Neural progenitor cell (in vitro differentiated cells): ENCODE measurements around the gene WNT8B. TPM values are rescaled to one million over a fixed set of nuclear protein-coding genes. Genes with fewer than 3 reads are reported as not detected.

Source experiments
- DNase-seq: peaks from one replicate; pipeline ENCODE4 v3.0.0-alpha.2; 2016; ENCODE audit warnings: low spot score
- H2AFZ ChIP-seq: fragments of 200-600 bp; sonication (generic); replicated peaks from 2 replicates; pipeline ENCODE4 v1.6.1; 2016; ENCODE audit warnings: antibody characterized with exemption
- H3F3A ChIP-seq: fragments of 200-600 bp; sonication (generic); 2 replicates; pipeline ENCODE4 v1.6.1; 2016; ENCODE audit warnings: antibody characterized with exemption, low read depth
- H3K27ac ChIP-seq: fragments of 200-600 bp; sonication (generic); 2 replicates; pipeline ENCODE4 v1.5.1; 2016; ENCODE audit warnings: mild to moderate bottlenecking
- H3K27me3 ChIP-seq: fragments of 200-600 bp; sonication (generic); 2 replicates; pipeline ENCODE4 v1.6.1; 2016; ENCODE audit warnings: mild to moderate bottlenecking, moderate library complexity
- H3K36me3 ChIP-seq: fragments of 200-600 bp; sonication (generic); 2 replicates; pipeline ENCODE4 v1.5.1; 2016
- H3K4me1 ChIP-seq: fragments of 200-600 bp; sonication (generic); 2 replicates; pipeline ENCODE4 v1.6.1; 2016; ENCODE audit warnings: mixed run types
- H3K4me2 ChIP-seq: fragments of 200-600 bp; sonication (generic); 2 replicates; pipeline ENCODE4 v1.6.1; 2016
- H3K4me3 ChIP-seq: fragments of 200-600 bp; sonication (generic); 2 replicates; pipeline ENCODE4 v1.5.1; 2016
- H3K79me2 ChIP-seq: fragments of 200-600 bp; sonication (generic); 2 replicates; pipeline ENCODE4 v1.6.1; 2016; ENCODE audit warnings: low read depth
- H3K9ac ChIP-seq: fragments of 200-600 bp; sonication (generic); 2 replicates; pipeline ENCODE4 v1.6.1; 2016
- H3K9me3 ChIP-seq: fragments of 200-600 bp; sonication (generic); 2 replicates; pipeline ENCODE4 v1.5.1; 2016; ENCODE audit warnings: low read depth
- H4K20me1 ChIP-seq: fragments of 200-600 bp; sonication (generic); 2 replicates; pipeline ENCODE4 v1.6.1; 2016; ENCODE audit warnings: low read depth
- H3K27ac Mint-ChIP-seq: 3 replicates; pipeline ENCODE4 v1.8.0; 2021; ENCODE audit warnings: mixed read lengths
- H3K27me3 Mint-ChIP-seq: 2 replicates; pipeline ENCODE4 v1.8.0; 2022; ENCODE audit warnings: low read depth, mild to moderate bottlenecking, inconsistent platforms, moderate library complexity, mixed read lengths; ENCODE audit not compliant: insufficient read depth
- H3K36me3 Mint-ChIP-seq: 3 replicates; pipeline ENCODE4 v1.8.0; 2021; ENCODE audit warnings: mixed read lengths
- H3K4me1 Mint-ChIP-seq: 3 replicates; pipeline ENCODE4 v1.8.0; 2021; ENCODE audit warnings: mixed read lengths
- H3K4me3 Mint-ChIP-seq: 3 replicates; pipeline ENCODE4 v1.8.0; 2021; ENCODE audit warnings: mild to moderate bottlenecking, moderate library complexity, mixed read lengths
- H3K9me3 Mint-ChIP-seq: 3 replicates; pipeline ENCODE4 v1.8.0; 2020; ENCODE audit warnings: mixed read lengths
- CTCF ChIP-seq: fragments of 200-600 bp; sonication (generic); IDR thresholded peaks from 2 replicates; pipeline ENCODE4 v1.5.1; 2017; ENCODE audit warnings: antibody characterized with exemption, mild to moderate bottlenecking
- EZH2 ChIP-seq: fragments of 200-600 bp; sonication (generic); IDR thresholded peaks from 2 replicates; pipeline ENCODE4 v1.6.1; 2017; ENCODE audit warnings: antibody characterized with exemption, mild to moderate bottlenecking, moderate library complexity
- EZH2phosphoT487 ChIP-seq: fragments of 200-600 bp; sonication (generic); IDR thresholded peaks from 2 replicates; pipeline ENCODE4 v1.6.1; 2017; ENCODE audit warnings: antibody characterized with exemption
- total RNA-seq: library from RNA; depleted of rRNA; stranded (reverse); fragments of >200 nt; gene quantifications from 2 replicates; pipeline ENCODE4 v1.2.3, GENCODE V29; 2015; ENCODE audit warnings: low replicate concordance

The WNT8B gene
- total RNA-seq, 1 donor from 2014 or later, result 5.8 TPM

DNA sequence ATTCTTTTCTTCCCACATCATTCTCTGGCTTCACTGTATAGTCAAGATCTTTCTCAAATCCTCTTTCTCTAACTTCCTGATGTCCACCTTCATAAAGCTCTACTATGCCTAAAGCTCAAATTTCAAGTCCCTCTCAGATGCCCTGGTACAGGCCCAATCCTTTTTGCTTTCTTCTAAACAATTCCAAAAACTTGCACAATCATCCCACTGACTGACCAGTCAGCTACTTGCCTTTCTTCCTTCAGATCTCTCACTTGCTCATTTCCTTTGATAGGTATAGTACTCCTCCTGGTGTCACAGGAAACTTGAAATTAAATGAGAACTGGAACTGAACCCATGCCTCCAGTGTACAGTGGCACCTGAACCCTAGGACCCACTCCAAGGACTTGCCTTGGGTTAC lies 38.6 kb downstream of the WNT8B start:
- peaks cover 47% of the 10 kb centered on the region for H3K36me3 Mint-ChIP-seq
- Histone ChIP-seq H2AFZ (no peak overlapping the region), H3K4me2 (no peak overlapping the region), H4K20me1 (no peaks in the 10 kb centered on the region), H3K9ac (no peak overlapping the region), H3K27me3 (peaks cover 24% of the 10 kb centered on the region), H3F3A (peaks cover 19% of the 10 kb centered on the region), H3K36me3 (no peaks in the 10 kb centered on the region), H3K4me3 (no peak overlapping the region), H3K9me3 (no peaks in the 10 kb centered on the region), H3K4me1 (peaks cover 34% of the 10 kb centered on the region), H3K79me2 (no peaks in the 10 kb centered on the region), H3K27ac (no peak overlapping the region)
- TF ChIP-seq CTCF (no peak), EZH2phosphoT487 (no peak), EZH2 (no peak)
- no peak for DNase-seq
- H3K4me3 Mint-ChIP-seq, result no peak overlapping the region
- peak overlapping the region; percentile 1 for H3K27ac Mint-ChIP-seq
- H3K27me3 Mint-ChIP-seq, result peaks cover 3% of the 10 kb centered on the region
- peaks cover 58% of the 10 kb centered on the region for H3K4me1 Mint-ChIP-seq
- H3K9me3 Mint-ChIP-seq, result peaks cover 2% of the 10 kb centered on the region

DNA sequence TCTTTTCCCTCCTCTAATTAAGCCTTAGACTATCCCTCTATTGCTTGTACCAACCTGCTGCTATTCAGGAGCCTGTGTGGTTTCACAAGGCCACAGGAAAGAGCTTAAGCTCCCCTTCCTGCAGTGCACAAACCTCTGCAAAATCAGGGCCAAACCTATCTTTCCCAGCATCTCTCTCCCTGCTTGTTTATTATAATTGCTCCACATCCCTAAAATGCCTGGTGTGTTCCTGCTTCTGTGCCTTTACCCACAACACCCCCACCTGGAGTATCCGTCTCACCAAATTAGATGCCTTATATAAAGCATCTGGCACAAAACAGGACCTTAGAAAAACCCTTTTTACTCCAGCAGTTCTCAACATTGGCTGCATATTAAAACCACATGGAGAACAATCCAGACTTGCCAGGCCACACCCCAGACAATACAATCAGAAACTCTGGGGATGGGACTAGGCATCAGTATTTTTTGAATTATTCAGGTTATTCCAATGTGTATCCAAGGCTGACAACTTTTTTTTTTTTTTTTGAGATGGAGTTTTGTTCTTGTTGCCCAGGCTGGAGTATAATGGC lies 40.2 kb downstream of the WNT8B start:
- H3K27ac Mint-ChIP-seq, result peak overlapping the region; percentile 39
- peaks cover 4% of the 10 kb centered on the region for H3K27me3 Mint-ChIP-seq
- H3K79me2 ChIP-seq, result no peaks in the 10 kb centered on the region
- H3K36me3 ChIP-seq, result no peaks in the 10 kb centered on the region
- no peaks in the 10 kb centered on the region for H3K9me3 ChIP-seq
- no peak overlapping the region for H3K27ac ChIP-seq
- H3F3A ChIP-seq, result peaks cover 19% of the 10 kb centered on the region
- peak overlapping the region; percentile 5 for H3K4me3 Mint-ChIP-seq
- DNase-seq, result peak; percentile 28
- no peaks in the 10 kb centered on the region for H3K9me3 Mint-ChIP-seq
- peak overlapping the region; percentile 43 for H3K4me2 ChIP-seq
- TF ChIP-seq EZH2phosphoT487 (no peak), CTCF (no peak), EZH2 (no peak)
- peaks cover 67% of the 10 kb centered on the region for H3K4me1 Mint-ChIP-seq
- no peaks in the 10 kb centered on the region for H4K20me1 ChIP-seq
- H3K27me3 ChIP-seq, result peaks cover 29% of the 10 kb centered on the region
- H3K9ac ChIP-seq, result no peak overlapping the region
- no peak overlapping the region for H2AFZ ChIP-seq
- no peak overlapping the region for H3K4me3 ChIP-seq
- H3K4me1 ChIP-seq, result peaks cover 45% of the 10 kb centered on the region
- H3K36me3 Mint-ChIP-seq, result peaks cover 47% of the 10 kb centered on the region

- peaks cover 75% of the 10 kb centered on the region for H3K4me1 Mint-ChIP-seq
- no peak overlapping the region for H3K27ac ChIP-seq
These were observed 41.3 kb downstream of the WNT8B start for GRCh38 chr10:100504096-100504495.

More at GRCh38 chr10:100504096-100504495, 41.3 kb downstream of the WNT8B start:
- no peak for DNase-seq
- Mint-ChIP-seq H3K4me3 (no peak overlapping the region), H3K27me3 (peaks cover 6% of the 10 kb centered on the region), H3K36me3 (peaks cover 41% of the 10 kb centered on the region), H3K27ac (peak overlapping the region; percentile 78), H3K9me3 (no peaks in the 10 kb centered on the region)
- Histone ChIP-seq H2AFZ (no peak overlapping the region), H3F3A (peaks cover 19% of the 10 kb centered on the region), H3K79me2 (no peaks in the 10 kb centered on the region), H3K4me3 (no peak overlapping the region), H3K36me3 (no peaks in the 10 kb centered on the region), H3K4me2 (no peak overlapping the region), H3K4me1 (peaks cover 51% of the 10 kb centered on the region), H3K27me3 (peaks cover 24% of the 10 kb centered on the region), H4K20me1 (peaks cover 2% of the 10 kb centered on the region), H3K9ac (no peak overlapping the region), H3K9me3 (no peaks in the 10 kb centered on the region)
- TF ChIP-seq EZH2phosphoT487 (no peak), CTCF (no peak), EZH2 (no peak)
